PC-9 (cell line): ENCODE measurements around the gene MIOS. TPM values are rescaled to one million over a fixed set of nuclear protein-coding genes. Genes with fewer than 3 reads are reported as not detected.

Experiments
- BruUV-seq: library from RNA; stranded (reverse); fragments of 400-500 nt; replicated peaks from 2 replicates; lab custom pipeline; 2021; lab: Mats Ljungman, UMichigan
- CTCF ChIA-PET: fragments of 300-600 bp; sonication (Branson Sonifier 250); formaldehyde crosslinking; loops from one replicate; lab custom pipeline; 2022; ENCODE audit warnings: antibody characterized with exemption; lab: Charles Lee
- POLR2A ChIA-PET: fragments of 300-600 bp; sonication (Branson Sonifier 250); formaldehyde crosslinking; loops from one replicate; lab custom pipeline; 2022; ENCODE audit warnings: antibody characterized with exemption; ENCODE audit not compliant: unreplicated experiment; lab: Charles Lee
- DNase-seq, 2 experiments: peaks; one replicate each; pipeline versions ENCODE4 v3.0.0 to v3.0.0-alpha.2; 2015 to 2022; ENCODE audit warnings: mixed read lengths in 1 of 2
- H2AFZ ChIP-seq: fragments of 200-600 bp; sonication (generic); 2 replicates; pipeline ENCODE4 v1.8.1; 2017; ENCODE audit warnings: antibody characterized with exemption
- H3F3A ChIP-seq: fragments of 200-600 bp; sonication (generic); 2 replicates; pipeline ENCODE4 v1.8.1; 2017; ENCODE audit warnings: antibody characterized with exemption, mild to moderate bottlenecking, low read depth; ENCODE audit not compliant: insufficient read depth
- H3K27ac ChIP-seq: fragments of 200-600 bp; sonication (generic); 2 replicates; pipeline ENCODE4 v1.6.1; 2016; ENCODE audit warnings: mixed run types
- H3K27me3 ChIP-seq: fragments of 200-600 bp; sonication (generic); 2 replicates; pipeline ENCODE4 v1.6.1; 2016; ENCODE audit warnings: low read depth, mixed run types; ENCODE audit not compliant: insufficient read depth
- H3K36me3 ChIP-seq: fragments of 200-600 bp; sonication (generic); 2 replicates; pipeline ENCODE4 v1.6.1; 2016; ENCODE audit warnings: low read depth, mixed run types
- H3K4me1 ChIP-seq: fragments of 200-600 bp; sonication (generic); replicated peaks from 2 replicates; pipeline ENCODE4 v1.6.1; 2016; ENCODE audit warnings: mixed run types; ENCODE audit not compliant: insufficient read depth
- H3K4me2 ChIP-seq: fragments of 200-600 bp; sonication (generic); 2 replicates; pipeline ENCODE4 v1.6.1; 2017; ENCODE audit warnings: mixed run types
- H3K4me3 ChIP-seq: fragments of 200-600 bp; sonication (generic); 2 replicates; pipeline ENCODE4 v1.6.1; 2016; ENCODE audit warnings: mixed run types
- H3K79me2 ChIP-seq: fragments of 200-600 bp; sonication (generic); 2 replicates; pipeline ENCODE4 v1.6.1; 2017; ENCODE audit warnings: low read depth, mixed run types
- H3K9me2 ChIP-seq: fragments of 200-600 bp; sonication (generic); 2 replicates; pipeline ENCODE4 v1.8.1; 2017; ENCODE audit warnings: mild to moderate bottlenecking; ENCODE audit not compliant: insufficient read depth
- H3K9me3 ChIP-seq: fragments of 200-600 bp; sonication (generic); 2 replicates; pipeline ENCODE4 v1.8.1; 2016; ENCODE audit warnings: low read depth; ENCODE audit not compliant: insufficient read depth
- H4K20me1 ChIP-seq: fragments of 200-600 bp; sonication (generic); 2 replicates; pipeline ENCODE4 v1.8.1; 2017; ENCODE audit not compliant: insufficient read depth
- CTCF ChIP-seq: fragments of 200-600 bp; sonication (generic); conservative IDR thresholded peaks from 2 replicates; pipeline ENCODE4 v1.6.1; 2017; ENCODE audit warnings: mixed run types, antibody characterized with exemption, mild to moderate bottlenecking, moderate library complexity
- EZH2 ChIP-seq: fragments of 200-600 bp; sonication (generic); IDR thresholded peaks from 2 replicates; pipeline ENCODE4 v1.8.0; 2017; ENCODE audit warnings: antibody characterized with exemption, low read depth
- intact Hi-C: fragments of 100-400 bp; cut with micrococcal nuclease; formaldehyde crosslinking; loops from one replicate; pipeline ENCODE4 v1.10.0; 2022; ENCODE audit not compliant: unreplicated experiment
- total RNA-seq: library from RNA; stranded (reverse); gene quantifications from 2 replicates; pipeline ENCODE4 v1.2.3, GENCODE V29; 2021

Gene MIOS
- total RNA-seq, 1 experiment from 2014 or later, result 42.0 TPM

- ChIA-PET POLR2A (no interaction called here), CTCF (interaction anchor here (0.6 kb wide), 1 partner anchor 421 kb away, joined by 7 read pairs; no protein-coding TSS in a partner anchor)
- Histone ChIP-seq H4K20me1 (no peaks in the 10 kb centered on the region), H2AFZ (no peak overlapping the region), H3F3A (no peaks in the 10 kb centered on the region), H3K4me3 (no peak overlapping the region), H3K27ac (no peak overlapping the region), H3K79me2 (no peaks in the 10 kb centered on the region), H3K4me2 (no peak overlapping the region), H3K27me3 (no peaks in the 10 kb centered on the region), H3K9me2 (no peaks in the 10 kb centered on the region), H3K4me1 (no peaks in the 10 kb centered on the region), H3K9me3 (no peaks in the 10 kb centered on the region), H3K36me3 (no peaks in the 10 kb centered on the region)
- intact Hi-C loops, result no loop called here
- BruUV-seq, result no TSS peak
- TF ChIP-seq CTCF (no peak), EZH2 (no peak)
- DNase-seq, result no peak
Observed at GRCh38 chr7:7524121-7524520, 42.6 kb upstream of the MIOS start.

GRCh38 chr7:7526006-7526405 lies 40.7 kb upstream of the MIOS start:
- no peak overlapping the region for H3K27ac ChIP-seq
- H3K4me1 ChIP-seq, result no peaks in the 10 kb centered on the region
- H3F3A ChIP-seq, result no peaks in the 10 kb centered on the region
- H3K9me2 ChIP-seq, result no peaks in the 10 kb centered on the region
- no TSS peak for BruUV-seq
- no peak for TF ChIP-seq EZH2
- TF ChIP-seq CTCF, result no peak
- intact Hi-C loops, result no loop called here
- no peak for DNase-seq
- H3K4me3 ChIP-seq, result no peak overlapping the region
- H3K27me3 ChIP-seq, result no peaks in the 10 kb centered on the region
- ChIA-PET CTCF (no interaction called here), POLR2A (no interaction called here)
- no peak overlapping the region for H2AFZ ChIP-seq
- no peaks in the 10 kb centered on the region for H3K36me3 ChIP-seq
- no peaks in the 10 kb centered on the region for H3K9me3 ChIP-seq
- H3K79me2 ChIP-seq, result no peaks in the 10 kb centered on the region
- H3K4me2 ChIP-seq, result no peak overlapping the region
- no peaks in the 10 kb centered on the region for H4K20me1 ChIP-seq

- POLR2A ChIA-PET, result no interaction called here
- no peaks in the 10 kb centered on the region for H3K9me3 ChIP-seq
- H3K27me3 ChIP-seq, result no peaks in the 10 kb centered on the region
- H3K9me2 ChIP-seq, result no peaks in the 10 kb centered on the region
- no peak for DNase-seq
- no peak for TF ChIP-seq CTCF
- no peak for TF ChIP-seq EZH2
- CTCF ChIA-PET, result no interaction called here
- H4K20me1 ChIP-seq, result no peaks in the 10 kb centered on the region
- intact Hi-C loops, result no loop called here
- no TSS peak for BruUV-seq
- no peak overlapping the region for H3K27ac ChIP-seq
- H3F3A ChIP-seq, result no peaks in the 10 kb centered on the region
- no peak overlapping the region for H3K4me3 ChIP-seq
- H2AFZ ChIP-seq, result no peak overlapping the region
- H3K4me1 ChIP-seq, result no peaks in the 10 kb centered on the region
- no peaks in the 10 kb centered on the region for H3K36me3 ChIP-seq
- no peaks in the 10 kb centered on the region for H3K79me2 ChIP-seq
- H3K4me2 ChIP-seq, result no peak overlapping the region
Observed at GRCh38 chr7:7527047-7527446, 39.6 kb upstream of the MIOS start.
